Measurements from ENCODE around the gene CBFA2T3.

The CBFA2T3 gene

DNA sequence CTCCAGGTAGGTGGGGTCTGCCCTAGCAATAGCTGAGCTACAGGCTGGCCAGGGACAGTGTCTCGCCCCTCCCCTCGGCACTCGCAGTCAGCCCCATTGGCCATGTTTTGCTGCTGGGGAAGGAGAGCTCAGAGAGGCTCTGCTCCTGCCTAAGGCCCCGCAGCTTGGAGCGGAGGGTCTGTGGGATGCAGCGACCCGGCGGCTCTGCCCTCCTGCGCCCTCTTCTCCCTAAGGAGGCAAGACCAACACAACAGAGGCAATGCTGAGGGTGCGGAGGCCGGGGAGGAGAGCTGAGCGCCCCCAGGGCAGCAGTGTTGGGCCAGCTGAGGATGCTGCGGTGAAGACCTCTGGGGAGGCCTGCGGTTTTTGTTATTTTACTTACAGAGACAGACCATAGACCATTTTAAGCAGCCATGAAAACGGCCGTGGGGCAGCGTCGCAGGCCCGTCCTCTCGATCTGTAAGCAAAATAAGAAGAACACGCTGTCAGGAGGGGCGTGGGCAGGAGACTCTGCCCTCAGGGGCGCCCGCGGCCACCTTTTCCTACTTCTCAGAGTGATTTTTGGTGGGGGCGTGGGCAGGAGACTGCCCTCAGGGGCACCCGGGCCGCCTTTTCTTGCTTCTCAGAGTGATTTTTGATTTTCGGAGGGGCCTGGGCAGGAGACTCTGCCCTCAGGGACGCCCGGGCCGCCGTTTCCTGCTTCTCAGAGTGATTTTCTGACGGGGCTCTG is 79.1 kb downstream of the CBFA2T3 start:
- Histone ChIP-seq H3K4me3 (ENCODE audit: low read depth in 1 of 2, low read length in 2 of 2) (no peak overlapping the region), H3K27me3 (ENCODE audit: insufficient read depth, low read length, poor library complexity) (no peaks in the 10 kb centered on the region), H4K20me1 (ENCODE audit: insufficient read depth, low read length) (peaks cover 3% of the 10 kb centered on the region), H3K36me3 (ENCODE audit: insufficient read depth, low read length) (no peaks in the 10 kb centered on the region), H3K9ac (ENCODE audit: low read depth, low read length) (no peak overlapping the region), H3K9me3 (ENCODE audit: insufficient read depth, low read length, severe bottlenecking) (no peaks in the 10 kb centered on the region), H3K4me2 (ENCODE audit: insufficient read depth, low read length) (no peak overlapping the region), H3K4me1 (ENCODE audit: insufficient read depth, low read length) (no peaks in the 10 kb centered on the region), H3K27ac (ENCODE audit: low read length) (no peak overlapping the region), H3K79me2 (ENCODE audit: insufficient read depth, low read length) (no peaks in the 10 kb centered on the region), H2AFZ (ENCODE audit: low read depth, low read length) (no peak overlapping the region)
- ATAC-seq (ENCODE audit: insufficient read depth, low read depth) (no peak), DNase-seq (no peak)
- TF ChIP-seq EZH2 (IDR thresholded peaks at IDR 0.05; ENCODE audit: borderline replicate concordance, low read depth, low read length, severe bottlenecking) = no peak
- TF ChIP-seq, protein P1, sequence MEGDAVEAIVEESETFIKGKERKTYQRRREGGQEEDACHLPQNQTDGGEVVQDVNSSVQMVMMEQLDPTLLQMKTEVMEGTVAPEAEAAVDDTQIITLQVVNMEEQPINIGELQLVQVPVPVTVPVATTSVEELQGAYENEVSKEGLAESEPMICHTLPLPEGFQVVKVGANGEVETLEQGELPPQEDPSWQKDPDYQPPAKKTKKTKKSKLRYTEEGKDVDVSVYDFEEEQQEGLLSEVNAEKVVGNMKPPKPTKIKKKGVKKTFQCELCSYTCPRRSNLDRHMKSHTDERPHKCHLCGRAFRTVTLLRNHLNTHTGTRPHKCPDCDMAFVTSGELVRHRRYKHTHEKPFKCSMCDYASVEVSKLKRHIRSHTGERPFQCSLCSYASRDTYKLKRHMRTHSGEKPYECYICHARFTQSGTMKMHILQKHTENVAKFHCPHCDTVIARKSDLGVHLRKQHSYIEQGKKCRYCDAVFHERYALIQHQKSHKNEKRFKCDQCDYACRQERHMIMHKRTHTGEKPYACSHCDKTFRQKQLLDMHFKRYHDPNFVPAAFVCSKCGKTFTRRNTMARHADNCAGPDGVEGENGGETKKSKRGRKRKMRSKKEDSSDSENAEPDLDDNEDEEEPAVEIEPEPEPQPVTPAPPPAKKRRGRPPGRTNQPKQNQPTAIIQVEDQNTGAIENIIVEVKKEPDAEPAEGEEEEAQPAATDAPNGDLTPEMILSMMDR (IDR thresholded peaks at IDR 0.05; ENCODE audit: borderline replicate concordance, extremely low read depth, low read length, poor library complexity, severe bottlenecking) = no peak

DNA sequence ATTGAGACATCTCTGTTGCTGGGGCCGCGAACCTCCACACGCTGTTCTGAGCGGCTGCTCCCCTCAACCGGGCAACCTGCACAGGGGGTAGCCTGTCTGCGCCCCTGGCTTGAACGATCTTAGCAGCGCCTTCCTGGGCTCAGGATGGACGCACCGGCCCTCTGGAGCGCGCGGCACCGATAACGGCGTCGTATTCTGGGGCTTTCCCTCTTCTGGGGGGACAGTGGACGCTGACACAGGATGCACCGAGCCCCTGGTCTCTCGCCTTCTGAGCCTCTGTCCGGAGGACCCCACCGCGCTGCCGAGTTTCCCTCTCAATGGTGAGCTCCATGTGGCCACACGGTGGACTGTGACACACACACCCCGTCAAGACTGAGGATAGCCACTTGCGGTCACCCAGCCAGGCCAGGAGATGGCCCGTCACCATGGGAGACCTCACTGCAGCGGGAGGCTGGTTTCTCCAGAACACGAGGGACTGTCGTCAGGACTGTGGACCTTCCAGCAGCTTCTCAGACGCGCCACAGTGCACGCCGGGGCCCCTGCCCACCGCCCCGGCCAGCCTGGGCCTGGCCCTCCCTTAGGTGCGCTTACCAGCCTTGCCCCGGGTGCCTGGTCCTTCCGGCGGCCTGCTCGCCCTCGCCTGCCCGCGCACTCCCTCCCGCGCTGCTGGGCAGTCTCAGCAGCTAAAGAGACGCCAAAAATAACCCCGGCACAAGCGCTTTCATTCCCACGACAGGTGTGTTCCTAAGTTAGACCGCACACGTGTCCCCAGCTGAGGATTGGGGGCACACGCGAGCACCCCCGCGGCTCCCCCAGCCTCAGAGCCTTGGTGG is 80.6 kb downstream of the CBFA2T3 start:
- Histone ChIP-seq H3K27ac (ENCODE audit: low read length) (no peak overlapping the region), H3K36me3 (ENCODE audit: insufficient read depth, low read length) (no peaks in the 10 kb centered on the region), H4K20me1 (ENCODE audit: insufficient read depth, low read length) (peaks cover 3% of the 10 kb centered on the region), H3K27me3 (ENCODE audit: insufficient read depth, low read length, poor library complexity) (no peaks in the 10 kb centered on the region), H3K79me2 (ENCODE audit: insufficient read depth, low read length) (no peaks in the 10 kb centered on the region), H3K9me3 (ENCODE audit: insufficient read depth, low read length, severe bottlenecking) (no peaks in the 10 kb centered on the region), H3K4me1 (ENCODE audit: insufficient read depth, low read length) (no peaks in the 10 kb centered on the region), H3K4me3 (ENCODE audit: low read depth in 1 of 2, low read length in 2 of 2) (no peak overlapping the region), H3K9ac (ENCODE audit: low read depth, low read length) (no peak overlapping the region), H3K4me2 (ENCODE audit: insufficient read depth, low read length) (no peak overlapping the region), H2AFZ (ENCODE audit: low read depth, low read length) (no peak overlapping the region)
- TF ChIP-seq, protein P1 (IDR thresholded peaks at IDR 0.05; ENCODE audit: borderline replicate concordance, extremely low read depth, low read length, poor library complexity, severe bottlenecking) = no peak
- TF ChIP-seq EZH2 (IDR thresholded peaks at IDR 0.05; ENCODE audit: borderline replicate concordance, low read depth, low read length, severe bottlenecking) = no peak
- ATAC-seq (ENCODE audit: insufficient read depth, low read depth) (no peak), DNase-seq (no peak)

DNA sequence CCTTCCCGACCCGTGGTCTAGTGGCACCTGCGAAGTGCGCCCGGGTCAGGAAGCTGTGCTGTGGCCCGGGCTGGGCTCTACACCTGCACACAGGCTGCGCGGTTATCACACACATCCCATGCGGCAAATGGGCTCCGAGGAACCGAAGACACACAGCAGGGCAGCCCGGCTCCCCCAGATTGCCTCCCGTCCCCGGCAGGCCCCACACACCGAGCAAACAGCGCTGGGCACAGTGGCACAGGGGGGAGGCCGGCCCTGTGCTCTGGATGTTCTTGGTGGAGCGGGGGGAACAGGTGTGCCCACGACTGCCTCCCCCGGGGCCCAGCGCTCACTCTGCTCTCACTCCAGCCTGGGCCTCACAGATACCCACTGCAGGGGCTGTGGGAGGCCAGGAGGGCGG is 81.7 kb downstream of the CBFA2T3 start:
- H3K4me2 ChIP-seq (ENCODE audit: insufficient read depth, low read length) = no peak overlapping the region
- no peak overlapping the region for H3K9ac ChIP-seq (ENCODE audit: low read depth, low read length)
- H3K36me3 ChIP-seq (ENCODE audit: insufficient read depth, low read length) = no peaks in the 10 kb centered on the region
- no peaks in the 10 kb centered on the region for H3K9me3 ChIP-seq (ENCODE audit: insufficient read depth, low read length, severe bottlenecking)
- H2AFZ ChIP-seq (ENCODE audit: low read depth, low read length) = no peak overlapping the region
- no peaks in the 10 kb centered on the region for H3K4me1 ChIP-seq (ENCODE audit: insufficient read depth, low read length)
- no peak overlapping the region for H3K4me3 ChIP-seq (ENCODE audit: low read depth in 1 of 2, low read length in 2 of 2)
- H3K27ac ChIP-seq (ENCODE audit: low read length) = no peak overlapping the region
- no peaks in the 10 kb centered on the region for H3K27me3 ChIP-seq (ENCODE audit: insufficient read depth, low read length, poor library complexity)
- H4K20me1 ChIP-seq (ENCODE audit: insufficient read depth, low read length) = peaks cover 3% of the 10 kb centered on the region
- DNase-seq = no peak
- H3K79me2 ChIP-seq (ENCODE audit: insufficient read depth, low read length) = no peaks in the 10 kb centered on the region
- ATAC-seq (ENCODE audit: insufficient read depth, low read depth) = no peak
- TF ChIP-seq, protein P1 (IDR thresholded peaks at IDR 0.05; ENCODE audit: borderline replicate concordance, extremely low read depth, low read length, poor library complexity, severe bottlenecking) = no peak
- no peak for TF ChIP-seq EZH2 (IDR thresholded peaks at IDR 0.05; ENCODE audit: borderline replicate concordance, low read depth, low read length, severe bottlenecking)

All from DND-41 (cell line).